ENCODE measurements around the gene CDH12.

DNA sequence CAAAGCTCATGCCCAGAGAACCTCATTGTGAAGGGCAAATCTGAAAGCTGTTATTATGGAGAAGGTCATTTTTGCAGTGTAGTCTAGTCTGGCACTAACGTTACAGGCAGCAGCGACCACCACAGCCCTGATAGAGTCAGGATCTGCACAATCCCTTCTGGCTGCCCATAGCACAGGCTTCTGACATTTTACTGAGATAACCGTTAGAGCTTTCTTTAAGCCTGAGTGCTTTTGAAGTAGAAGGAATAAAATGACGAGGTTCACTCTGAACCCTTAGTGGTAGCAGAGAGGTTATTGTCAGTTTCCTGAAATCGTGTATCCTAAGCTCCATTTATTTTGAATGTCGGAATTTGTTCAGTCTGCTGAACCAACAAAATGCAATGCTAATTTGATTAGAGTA is 505.1 kb downstream of the CDH12 start:
- TF ChIP-seq ESRRA (IDR thresholded peaks at IDR 0.05; ENCODE audit: borderline replicate concordance, low read length) = no peak
- TF ChIP-seq, protein P1, sequence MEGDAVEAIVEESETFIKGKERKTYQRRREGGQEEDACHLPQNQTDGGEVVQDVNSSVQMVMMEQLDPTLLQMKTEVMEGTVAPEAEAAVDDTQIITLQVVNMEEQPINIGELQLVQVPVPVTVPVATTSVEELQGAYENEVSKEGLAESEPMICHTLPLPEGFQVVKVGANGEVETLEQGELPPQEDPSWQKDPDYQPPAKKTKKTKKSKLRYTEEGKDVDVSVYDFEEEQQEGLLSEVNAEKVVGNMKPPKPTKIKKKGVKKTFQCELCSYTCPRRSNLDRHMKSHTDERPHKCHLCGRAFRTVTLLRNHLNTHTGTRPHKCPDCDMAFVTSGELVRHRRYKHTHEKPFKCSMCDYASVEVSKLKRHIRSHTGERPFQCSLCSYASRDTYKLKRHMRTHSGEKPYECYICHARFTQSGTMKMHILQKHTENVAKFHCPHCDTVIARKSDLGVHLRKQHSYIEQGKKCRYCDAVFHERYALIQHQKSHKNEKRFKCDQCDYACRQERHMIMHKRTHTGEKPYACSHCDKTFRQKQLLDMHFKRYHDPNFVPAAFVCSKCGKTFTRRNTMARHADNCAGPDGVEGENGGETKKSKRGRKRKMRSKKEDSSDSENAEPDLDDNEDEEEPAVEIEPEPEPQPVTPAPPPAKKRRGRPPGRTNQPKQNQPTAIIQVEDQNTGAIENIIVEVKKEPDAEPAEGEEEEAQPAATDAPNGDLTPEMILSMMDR (IDR thresholded peaks at IDR 0.05) = no peak
- TF ChIP-seq ZSCAN20 (CRISPR knock-in tag; IDR thresholded peaks at IDR 0.05) = no peak
